ENCODE results near the gene SAMD3.

DNA sequence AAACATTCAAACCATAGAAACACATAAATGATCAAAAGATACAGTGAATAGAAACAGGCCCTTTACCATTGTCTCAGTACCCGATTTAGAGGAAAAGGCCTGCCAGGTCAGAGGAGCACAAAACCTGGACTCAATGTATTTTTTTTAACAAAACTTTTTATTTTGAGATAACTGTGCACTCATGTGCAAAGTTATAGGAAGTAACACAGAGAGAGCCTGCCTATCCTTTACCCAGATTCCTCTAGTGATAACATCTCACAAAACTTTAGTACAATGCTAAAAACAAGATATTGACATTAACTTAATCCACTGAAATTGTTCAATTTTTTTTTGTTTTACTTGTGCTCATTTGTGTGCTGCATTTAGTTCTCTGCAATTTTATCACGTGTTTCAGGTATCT, 36.8 kb upstream of the SAMD3 start:
- TF ChIP-seq, protein P1, sequence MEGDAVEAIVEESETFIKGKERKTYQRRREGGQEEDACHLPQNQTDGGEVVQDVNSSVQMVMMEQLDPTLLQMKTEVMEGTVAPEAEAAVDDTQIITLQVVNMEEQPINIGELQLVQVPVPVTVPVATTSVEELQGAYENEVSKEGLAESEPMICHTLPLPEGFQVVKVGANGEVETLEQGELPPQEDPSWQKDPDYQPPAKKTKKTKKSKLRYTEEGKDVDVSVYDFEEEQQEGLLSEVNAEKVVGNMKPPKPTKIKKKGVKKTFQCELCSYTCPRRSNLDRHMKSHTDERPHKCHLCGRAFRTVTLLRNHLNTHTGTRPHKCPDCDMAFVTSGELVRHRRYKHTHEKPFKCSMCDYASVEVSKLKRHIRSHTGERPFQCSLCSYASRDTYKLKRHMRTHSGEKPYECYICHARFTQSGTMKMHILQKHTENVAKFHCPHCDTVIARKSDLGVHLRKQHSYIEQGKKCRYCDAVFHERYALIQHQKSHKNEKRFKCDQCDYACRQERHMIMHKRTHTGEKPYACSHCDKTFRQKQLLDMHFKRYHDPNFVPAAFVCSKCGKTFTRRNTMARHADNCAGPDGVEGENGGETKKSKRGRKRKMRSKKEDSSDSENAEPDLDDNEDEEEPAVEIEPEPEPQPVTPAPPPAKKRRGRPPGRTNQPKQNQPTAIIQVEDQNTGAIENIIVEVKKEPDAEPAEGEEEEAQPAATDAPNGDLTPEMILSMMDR (conservative IDR thresholded peaks at IDR 0.05 in 1 of 2, IDR thresholded peaks at IDR 0.05 in 1 of 2; ENCODE audit: extremely low read depth in 1 of 2, insufficient read depth in 1 of 2, low read depth in 1 of 2, low read length in 2 of 2), result no peak
- TF ChIP-seq EZH2 (IDR thresholded peaks at IDR 0.05; ENCODE audit: borderline replicate concordance, low read length), result no peak
